Neuronal stem cell (in vitro differentiated cells): ENCODE data around the gene C1QTNF1.
A peak's percentile ranks its signal among the peaks of the same experiment; 100 is the strongest.

Experiments
- DNase-seq: peaks from one replicate; pipeline ENCODE4 v3.0.0-alpha.2; 2013; ENCODE audit warnings: low spot score
- H2AFZ ChIP-seq: one replicate; pipeline ENCODE4 v1.6.1; 2013; ENCODE audit warnings: mild to moderate bottlenecking, low read length, inconsistent platforms
- H2AK5ac ChIP-seq: 2 replicates; pipeline ENCODE4 v1.6.1; 2013; ENCODE audit warnings: low read depth, mild to moderate bottlenecking, inconsistent platforms, low read length, moderate library complexity, mixed read lengths
- H2BK120ac ChIP-seq: 2 replicates; pipeline ENCODE4 v1.6.1; 2013; ENCODE audit warnings: low read depth, mild to moderate bottlenecking, inconsistent platforms, low read length, moderate library complexity, mixed read lengths
- H2BK12ac ChIP-seq: one replicate; pipeline ENCODE4 v1.6.1; 2013; ENCODE audit warnings: low read length, inconsistent platforms
- H2BK15ac ChIP-seq: 2 replicates; pipeline ENCODE4 v1.6.1; 2013; ENCODE audit warnings: mild to moderate bottlenecking, low read length, inconsistent platforms, mixed read lengths
- H2BK5ac ChIP-seq: one replicate; pipeline ENCODE4 v1.6.1; 2013; ENCODE audit warnings: inconsistent platforms, mild to moderate bottlenecking, low read length, moderate library complexity
- H3K14ac ChIP-seq: one replicate; pipeline ENCODE4 v1.6.1; 2013; ENCODE audit warnings: low read length, inconsistent platforms
- H3K18ac ChIP-seq: 2 replicates; pipeline ENCODE4 v1.6.1; 2013; ENCODE audit warnings: low read length, inconsistent platforms
- H3K23ac ChIP-seq: 2 replicates; pipeline ENCODE4 v1.6.1; 2013; ENCODE audit warnings: low read depth, mild to moderate bottlenecking, mixed read lengths, low read length, inconsistent platforms; ENCODE audit not compliant: poor library complexity
- H3K27ac ChIP-seq: replicated peaks from 3 replicates; pipeline ENCODE4 v1.5.1; 2013; ENCODE audit warnings: low read length, inconsistent platforms
- H3K27me3 ChIP-seq, 3 experiments: 2 replicates each; pipeline ENCODE4 v1.6.1; 2013; ENCODE audit warnings: low read length in 3 of 3, mild to moderate bottlenecking in 2 of 3, inconsistent platforms in 1 of 3, low read depth in 1 of 3, mixed read lengths in 1 of 3, moderate library complexity in 1 of 3; ENCODE audit not compliant: control insufficient read depth in 3 of 3, insufficient read depth in 3 of 3
- H3K36me3 ChIP-seq, 2 donors: replicated peaks in 1 of 2; 2 replicates each; pipeline ENCODE4 v1.6.1; 2013; ENCODE audit warnings: low read length in 2 of 2; ENCODE audit not compliant: control insufficient read depth in 2 of 2, insufficient read depth in 2 of 2
- H3K4ac ChIP-seq: 2 replicates; pipeline ENCODE4 v1.6.1; 2013; ENCODE audit warnings: inconsistent platforms, mild to moderate bottlenecking, low read length, moderate library complexity
- H3K4me1 ChIP-seq, 2 donors: 1 replicate in 1 of 2; 2 replicates in 1 of 2; pipeline ENCODE4 v1.6.1; 2013; ENCODE audit warnings: low read length in 2 of 2, low read depth in 1 of 2; ENCODE audit not compliant: control insufficient read depth in 2 of 2, insufficient read depth in 1 of 2
- H3K4me2 ChIP-seq: one replicate; pipeline ENCODE4 v1.6.1; 2013; ENCODE audit warnings: mild to moderate bottlenecking, low read length, inconsistent platforms; ENCODE audit not compliant: insufficient read depth, poor library complexity, severe bottlenecking
- H3K4me3 ChIP-seq, 2 donors: 2 replicates each; pipeline ENCODE4 v1.5.1; 2013; ENCODE audit warnings: low read length in 2 of 2, mild to moderate bottlenecking in 2 of 2, inconsistent platforms in 1 of 2, moderate library complexity in 1 of 2
- H3K79me1 ChIP-seq: one replicate; pipeline ENCODE4 v1.6.1; 2013; ENCODE audit warnings: low read depth, mild to moderate bottlenecking, inconsistent platforms, low read length, moderate library complexity
- H3K9ac ChIP-seq: one replicate; pipeline ENCODE4 v1.6.1; 2013; ENCODE audit warnings: mild to moderate bottlenecking, low read depth, low read length, inconsistent platforms; ENCODE audit not compliant: poor library complexity
- H3K9me3 ChIP-seq, 2 donors: replicated peaks in 1 of 2; 2 replicates each; pipeline versions ENCODE3 to v1.6.1; 2013; ENCODE audit warnings: low read length in 2 of 2, mild to moderate bottlenecking in 2 of 2, inconsistent platforms in 1 of 2, low read depth in 1 of 2, mixed read lengths in 1 of 2, moderate library complexity in 1 of 2; ENCODE audit not compliant: control insufficient read depth in 2 of 2, insufficient read depth in 1 of 2
- H4K8ac ChIP-seq: one replicate; pipeline ENCODE4 v1.6.1; 2013; ENCODE audit warnings: low read depth, mild to moderate bottlenecking, inconsistent platforms, low read length, moderate library complexity
- H4K91ac ChIP-seq: one replicate; pipeline ENCODE4 v1.6.1; 2013; ENCODE audit warnings: low read length, low read depth, mild to moderate bottlenecking, inconsistent platforms; ENCODE audit not compliant: poor library complexity
- WGBS, 2 donors: extraction: QIAGEN DNeasy Blood & Tissue Kit; methylation state at CpG; one replicate each; pipeline ENCODE4 v1.1.7; 2013; ENCODE audit warnings: missing lambda C conversion rate in 2 of 2, mixed read lengths in 1 of 2; ENCODE audit not compliant: insufficient read length in 2 of 2, insufficient replicate concordance in 1 of 2; ENCODE audit errors: extremely low coverage in 2 of 2; 5-methylcytosine and 5-hydroxymethylcytosine counted together

Gene C1QTNF1

GRCh38 chr17:79043931-79044320 lies 20.0 kb downstream of the C1QTNF1 start:
- Histone ChIP-seq H2BK12ac (no peak overlapping the region), H3K4me2 (no peak overlapping the region), H2AK5ac (no peak overlapping the region), H3K9me3 (peaks cover 0 to 11% of the 10 kb centered on the region in 2 donors), H3K27me3 (peaks cover 0 to 20% (median 2%) of the 10 kb centered on the region in 3 experiments), H3K4me1 (peaks cover 0 to 13% of the 10 kb centered on the region in 2 donors), H4K91ac (no peak overlapping the region), H3K4ac (no peak overlapping the region), H4K8ac (no peak overlapping the region), H3K36me3 (peaks cover 0 to 3% of the 10 kb centered on the region in 2 donors), H2BK15ac (no peak overlapping the region), H3K14ac (peak overlapping the region; percentile 25), H2BK120ac (no peak overlapping the region), H2BK5ac (no peak overlapping the region), H2AFZ (no peak overlapping the region), H3K4me3 (no peak overlapping the region), H3K27ac (no peak overlapping the region), H3K23ac (no peak overlapping the region), H3K9ac (peak overlapping the region; percentile 38), H3K79me1 (peaks cover 2% of the 10 kb centered on the region), H3K18ac (peak overlapping the region; percentile 53)
- no peak for DNase-seq
- no CpG with 5 or more reads among the region's 12 CpGs for WGBS, 2 donors

- no peak overlapping the region for H4K8ac ChIP-seq
- H3K18ac ChIP-seq = no peak overlapping the region
- no peak overlapping the region for H3K14ac ChIP-seq
- H3K4ac ChIP-seq = no peak overlapping the region
- no peak overlapping the region for H2BK15ac ChIP-seq
- peaks cover 0 to 11% of the 10 kb centered on the region in 2 donors for H3K9me3 ChIP-seq
- H3K27ac ChIP-seq = no peak overlapping the region
- H3K4me2 ChIP-seq = no peak overlapping the region
- H3K23ac ChIP-seq = no peak overlapping the region
- no peak overlapping the region for H2BK5ac ChIP-seq
- no peak overlapping the region for H2AK5ac ChIP-seq
- no peak overlapping the region for H2AFZ ChIP-seq
- no CpG with 5 or more reads among the region's 11 CpGs for whole genome bisulfite sequencing, 2 donors
- H3K4me1 ChIP-seq = peaks cover 0 to 17% of the 10 kb centered on the region in 2 donors
- no peak overlapping the region for H2BK120ac ChIP-seq
- H3K36me3 ChIP-seq = peaks cover 0 to 3% of the 10 kb centered on the region in 2 donors
- H4K91ac ChIP-seq = no peak overlapping the region
- H2BK12ac ChIP-seq = no peak overlapping the region
- H3K79me1 ChIP-seq = peaks cover 2% of the 10 kb centered on the region
- no peak overlapping the region for H3K9ac ChIP-seq
- no peak for DNase-seq
- peaks cover 0 to 23% (median 2%) of the 10 kb centered on the region in 3 experiments for H3K27me3 ChIP-seq
- H3K4me3 ChIP-seq = no peak overlapping the region
Measured at GRCh38 chr17:79044462-79044861, 20.5 kb downstream of the C1QTNF1 start.

- no peak overlapping the region for H2BK15ac ChIP-seq
- no peak overlapping the region for H2BK5ac ChIP-seq
- H3K79me1 ChIP-seq = peaks cover 2% of the 10 kb centered on the region
- H3K9ac ChIP-seq = no peak overlapping the region
- H3K18ac ChIP-seq = no peak overlapping the region
- H2BK12ac ChIP-seq = no peak overlapping the region
- H3K36me3 ChIP-seq = peaks cover 0 to 3% of the 10 kb centered on the region in 2 donors
- WGBS, 2 donors = no CpG with 5 or more reads among the region's 15 CpGs
- no peak overlapping the region for H2AFZ ChIP-seq
- no peak overlapping the region for H3K14ac ChIP-seq
- H3K4me1 ChIP-seq = peaks cover 0 to 17% of the 10 kb centered on the region in 2 donors
- no peak for DNase-seq
- no peak overlapping the region for H3K23ac ChIP-seq
- no peak overlapping the region for H3K27ac ChIP-seq
- H3K9me3 ChIP-seq = peaks cover 0 to 11% of the 10 kb centered on the region in 2 donors
- no peak overlapping the region for H2BK120ac ChIP-seq
- H3K27me3 ChIP-seq = peaks cover 0 to 25% (median 2%) of the 10 kb centered on the region in 3 experiments
- H3K4ac ChIP-seq = no peak overlapping the region
- H4K8ac ChIP-seq = no peak overlapping the region
- H4K91ac ChIP-seq = no peak overlapping the region
- no peak overlapping the region for H3K4me3 ChIP-seq
- no peak overlapping the region for H3K4me2 ChIP-seq
- H2AK5ac ChIP-seq = no peak overlapping the region
Measured at GRCh38 chr17:79045001-79045729, 21.2 kb downstream of the C1QTNF1 start.

- WGBS, 2 donors = no CpG with 5 or more reads among the region's 11 CpGs
- H3K23ac ChIP-seq = no peak overlapping the region
- no peak overlapping the region for H3K4me3 ChIP-seq
- peaks cover 0 to 17% of the 10 kb centered on the region in 2 donors for H3K4me1 ChIP-seq
- no peak overlapping the region for H4K91ac ChIP-seq
- H2BK12ac ChIP-seq = no peak overlapping the region
- H2BK15ac ChIP-seq = no peak overlapping the region
- no peak overlapping the region for H2AK5ac ChIP-seq
- peak overlapping the region; percentile 80 for H2AFZ ChIP-seq
- H2BK5ac ChIP-seq = no peak overlapping the region
- no peak overlapping the region for H3K4me2 ChIP-seq
- peaks cover 0 to 25% (median 2%) of the 10 kb centered on the region in 3 experiments for H3K27me3 ChIP-seq
- peak; percentile 58 for DNase-seq
- H3K14ac ChIP-seq = no peak overlapping the region
- no peak overlapping the region for H3K18ac ChIP-seq
- H3K4ac ChIP-seq = no peak overlapping the region
- H3K27ac ChIP-seq = no peak overlapping the region
- H3K9me3 ChIP-seq = peaks cover 0 to 13% of the 10 kb centered on the region in 2 donors
- H4K8ac ChIP-seq = no peak overlapping the region
- H3K79me1 ChIP-seq = peaks cover 2% of the 10 kb centered on the region
- H2BK120ac ChIP-seq = peak overlapping the region; percentile 67
- H3K9ac ChIP-seq = no peak overlapping the region
- peaks cover 0 to 3% of the 10 kb centered on the region in 2 donors for H3K36me3 ChIP-seq
Measured at GRCh38 chr17:79045842-79046196, 21.9 kb downstream of the C1QTNF1 start.
